ENCODE data around the gene TBX10.
"Not testable (repeated sequence)": the region's sequence is repeated elsewhere in the genome, so short reads cannot be mapped to it uniquely, and the experiment has no call there.

TBX10 gene

GRCh38 chr11:67664213-67664585 is 24.6 kb upstream of the TBX10 start:
- DNase-seq, result no peak

GRCh38 chr11:67663532-67664212 is 24.1 kb upstream of the TBX10 start:
- DNase-seq, result no peak

- no peak for DNase-seq
Observed at GRCh38 chr11:67662835-67663531, 23.4 kb upstream of the TBX10 start.

DNA sequence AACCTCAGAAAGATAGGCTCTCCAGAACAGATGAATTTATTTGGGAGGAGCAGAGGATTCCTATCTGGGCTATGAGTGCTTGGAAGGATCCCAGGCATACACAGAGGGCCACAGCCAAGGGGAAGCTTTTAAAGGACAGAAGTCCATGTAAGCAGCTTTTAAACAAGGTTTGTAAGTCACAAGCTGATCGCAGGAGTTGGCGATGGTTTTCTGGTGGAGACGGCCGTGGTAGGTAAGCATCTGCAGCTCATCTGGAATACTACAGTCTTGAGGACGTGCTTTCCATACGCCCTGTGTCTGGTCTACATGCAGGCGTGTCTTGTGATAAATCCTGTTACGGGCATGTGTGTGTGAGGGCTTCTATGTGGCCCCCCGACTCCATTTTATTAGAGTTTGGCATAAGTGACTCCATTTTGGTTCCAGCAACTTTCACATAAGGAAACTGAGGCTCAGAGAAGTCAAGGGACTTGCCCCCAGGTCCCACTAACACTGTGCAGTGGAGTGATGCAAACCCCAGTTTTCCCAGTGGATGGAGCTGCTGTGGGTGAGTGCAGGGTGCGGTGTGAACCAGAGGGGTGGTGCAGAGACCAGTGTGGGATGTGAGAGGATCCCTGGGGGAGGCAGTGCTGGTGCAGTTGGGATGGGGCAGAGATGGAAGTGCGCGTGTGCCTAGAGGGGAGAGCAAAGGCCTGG is 22.7 kb upstream of the TBX10 start:
- no peak for DNase-seq

DNA sequence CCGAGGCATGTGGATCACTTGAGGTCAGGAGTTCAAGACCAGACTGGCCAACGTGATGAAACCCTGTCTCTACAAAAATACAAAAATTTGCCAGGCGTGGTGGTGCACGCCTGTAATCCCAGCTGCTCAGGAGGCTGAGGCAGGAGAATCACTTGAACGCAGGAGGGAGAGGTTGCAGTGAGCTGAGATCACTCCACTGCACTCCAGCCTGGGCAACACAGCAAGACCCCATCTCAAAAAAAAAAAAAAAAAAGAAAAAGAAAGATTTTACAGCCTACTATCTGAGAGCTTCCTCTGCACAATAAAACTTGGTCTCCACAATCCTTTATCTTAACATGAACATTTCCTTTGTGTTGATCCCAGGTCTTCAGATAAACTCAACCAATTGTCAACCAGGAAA is 21.2 kb upstream of the TBX10 start:
- DNase-seq, result not testable (repeated sequence)

GRCh38 chr11:67659651-67660165 is 20.1 kb upstream of the TBX10 start:
- DNase-seq, result not testable (repeated sequence)

DNA sequence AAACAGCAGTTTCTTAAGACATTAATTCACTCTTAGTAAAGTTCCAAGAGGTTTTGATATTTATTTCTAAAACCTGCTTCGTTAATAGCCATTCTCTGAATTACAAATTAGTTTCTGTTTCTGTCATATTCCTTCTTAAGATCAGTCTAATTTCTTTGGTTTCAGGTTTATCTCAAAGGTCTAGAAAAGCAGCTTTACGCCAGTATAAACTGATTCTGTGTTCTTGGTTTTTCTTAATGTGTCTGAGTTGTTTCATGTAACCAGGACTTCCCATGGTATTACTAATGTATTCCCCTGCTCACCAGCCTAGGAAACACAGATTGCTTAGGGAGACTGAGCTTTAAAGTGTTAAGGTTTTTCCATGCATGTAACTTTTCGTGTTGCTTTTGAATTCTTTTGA is 17.7 kb upstream of the TBX10 start:
- no peak for DNase-seq

DNA sequence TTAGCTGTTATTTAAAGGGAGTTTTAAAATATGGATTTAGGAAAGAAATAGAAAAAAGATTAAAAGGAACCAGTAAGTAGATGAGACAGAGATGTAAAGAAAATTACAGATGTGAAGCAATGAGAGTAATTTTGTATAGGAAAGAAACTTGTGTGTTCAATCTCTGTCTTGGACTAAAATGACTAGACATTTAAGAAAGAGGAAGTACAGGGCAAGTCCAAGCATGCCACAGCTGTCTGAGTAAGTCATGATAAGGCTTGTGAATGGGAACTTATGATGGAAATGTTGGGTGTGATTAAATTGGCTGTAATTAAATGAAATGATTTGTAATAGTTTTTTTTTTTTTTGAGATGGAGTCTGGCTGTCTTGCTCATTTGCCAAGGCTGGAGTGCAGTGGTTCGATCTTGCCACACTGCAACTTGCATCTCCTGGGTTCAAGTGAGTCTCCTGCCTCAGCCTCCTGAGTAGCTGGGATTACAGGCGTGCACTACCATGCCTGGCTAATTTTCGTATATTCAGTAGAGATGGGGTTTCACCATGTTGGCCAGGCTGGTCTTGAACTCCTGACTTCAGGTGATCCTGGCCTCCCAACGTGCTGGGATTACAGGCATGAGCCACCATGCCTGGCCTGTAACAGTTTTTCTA is 16.8 kb upstream of the TBX10 start:
- DNase-seq, result no peak

DNA sequence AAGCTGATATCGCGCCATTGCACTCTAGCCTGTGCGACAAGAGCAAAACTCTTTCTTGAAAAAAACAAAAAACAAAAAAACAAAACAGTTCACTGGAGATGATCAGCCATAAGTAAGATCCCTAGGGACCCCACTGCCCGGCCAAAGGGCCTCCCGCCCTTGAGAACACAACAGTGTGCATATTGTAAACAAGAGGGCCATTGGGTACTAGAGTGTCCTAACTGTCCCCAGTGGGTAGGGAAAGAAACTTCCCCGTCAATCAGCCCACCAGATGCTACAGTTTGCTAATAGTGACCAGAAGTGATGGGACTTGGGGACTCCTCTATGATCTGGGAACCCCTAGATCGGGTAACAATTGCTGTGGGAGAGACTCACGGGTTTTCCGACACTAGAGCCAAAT is 14.7 kb upstream of the TBX10 start:
- no peak for DNase-seq

DNA sequence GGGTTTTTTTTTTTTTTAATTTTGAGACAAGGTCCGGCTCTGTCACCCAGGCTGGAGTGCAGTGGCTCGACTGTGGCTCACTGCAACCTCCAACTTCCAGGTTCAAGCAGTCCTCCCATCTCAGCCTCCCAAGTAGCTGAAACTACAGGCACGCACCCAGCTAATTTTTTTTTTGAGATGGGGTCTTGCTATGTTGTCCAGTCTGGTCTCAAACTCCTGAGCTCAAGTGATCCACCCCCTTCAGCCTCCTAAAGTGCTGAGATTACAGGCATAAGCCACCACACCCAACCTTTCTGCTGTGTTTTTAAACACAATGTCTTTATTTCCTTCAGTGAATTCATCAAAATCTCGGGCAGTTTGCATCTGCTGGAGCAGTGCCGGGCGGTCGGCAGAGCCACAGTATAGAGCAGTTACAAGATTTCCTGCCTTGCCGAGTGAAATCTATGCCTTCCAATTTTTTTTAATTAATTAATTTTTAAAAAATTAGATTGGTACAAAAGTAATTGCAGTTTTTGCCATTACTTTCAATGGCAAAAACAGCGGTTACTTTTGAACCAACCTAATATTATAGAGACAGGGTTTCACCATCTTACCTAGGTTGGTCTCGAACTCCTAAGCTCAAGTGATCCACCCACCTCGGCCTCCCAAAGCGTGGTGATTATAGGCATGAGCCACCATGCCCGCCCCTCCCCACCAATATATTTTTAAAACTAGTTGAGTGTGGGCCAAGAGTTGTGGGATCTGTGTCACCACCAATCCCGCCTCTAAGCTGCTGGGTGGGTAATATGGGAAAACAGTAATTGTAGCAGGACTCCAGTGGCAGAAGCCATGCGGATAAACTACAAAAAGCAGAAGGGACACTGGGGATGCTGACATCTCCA is 13.6 kb upstream of the TBX10 start:
- no peak for DNase-seq

DNA sequence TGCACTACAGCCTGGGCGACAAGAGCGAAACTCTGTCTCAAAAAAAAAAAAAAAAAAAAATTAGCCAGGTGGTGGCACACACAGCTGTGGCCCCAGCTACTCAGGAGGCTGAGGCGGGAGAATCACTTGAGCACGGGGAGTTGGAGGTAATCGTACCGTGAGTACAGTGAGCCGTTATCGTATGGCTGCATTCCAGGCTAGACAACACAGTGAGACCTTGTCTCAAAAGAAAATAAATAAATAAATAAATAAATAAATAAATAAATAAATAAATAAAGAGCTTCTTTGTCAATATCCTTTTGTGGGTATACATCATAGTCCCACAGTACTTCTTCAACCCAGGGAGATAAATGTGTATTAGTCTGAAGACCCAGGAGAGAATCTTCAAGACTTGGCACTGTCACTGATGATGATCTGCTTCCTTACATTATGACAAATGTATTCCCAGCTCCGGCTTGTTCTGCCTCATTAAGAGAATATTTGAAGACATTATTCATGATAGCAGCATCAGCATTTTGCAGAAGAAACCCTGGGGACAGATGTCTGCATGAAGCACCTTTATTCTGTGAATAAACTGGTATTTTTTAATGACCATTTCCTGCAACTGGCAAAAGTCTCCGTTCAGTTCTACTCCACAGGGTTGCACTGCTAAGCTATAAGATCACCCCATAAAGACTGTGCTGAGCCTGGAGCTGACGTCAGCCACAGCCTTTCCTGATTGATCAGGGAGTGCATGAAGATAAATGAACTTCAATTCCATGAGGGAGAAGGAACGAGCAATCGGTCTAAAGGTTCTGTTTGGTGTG is 12.6 kb upstream of the TBX10 start:
- DNase-seq, result no peak

DNA sequence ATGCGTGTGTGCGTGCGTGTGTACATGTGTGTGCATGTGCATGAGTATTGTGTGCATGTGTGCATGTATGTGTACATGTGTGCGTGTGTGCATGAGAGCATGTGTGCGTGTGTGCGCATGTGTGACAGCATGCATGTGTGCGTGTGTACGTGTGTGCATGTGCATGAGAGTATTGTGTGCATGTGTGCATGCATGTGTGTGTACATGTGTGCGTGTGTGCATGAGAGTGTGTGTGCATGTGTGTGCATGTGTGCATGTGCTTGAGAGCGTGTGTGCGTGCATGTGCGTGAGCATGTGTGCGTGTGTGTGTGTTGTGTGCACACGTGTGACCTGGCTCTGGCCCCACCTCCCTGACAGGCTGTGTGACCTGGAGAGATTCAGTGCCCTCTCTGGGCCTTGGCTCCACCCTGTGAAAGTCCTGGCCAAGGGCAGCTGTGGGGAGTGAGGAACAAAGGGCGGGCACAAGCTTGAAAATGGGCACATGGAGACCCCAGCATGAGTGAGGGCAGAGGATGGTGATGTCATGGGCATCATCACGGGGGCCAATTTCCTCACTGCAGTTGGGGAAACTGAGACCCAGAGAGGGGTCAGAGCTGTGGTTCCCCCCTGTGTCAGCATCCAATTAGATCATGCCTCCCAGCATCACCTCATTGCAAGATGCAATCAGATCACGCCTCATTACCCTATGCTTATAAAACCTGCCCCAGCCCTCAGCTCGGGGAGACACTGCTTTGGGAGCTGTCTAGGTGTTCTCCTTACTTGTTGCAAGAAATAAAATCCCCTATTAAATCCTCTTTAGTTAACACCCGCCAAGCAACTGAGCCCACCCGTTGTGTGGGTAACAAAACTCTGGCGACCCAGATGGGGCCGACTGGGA is 10.3 kb upstream of the TBX10 start:
- DNase-seq, result no peak

DNA sequence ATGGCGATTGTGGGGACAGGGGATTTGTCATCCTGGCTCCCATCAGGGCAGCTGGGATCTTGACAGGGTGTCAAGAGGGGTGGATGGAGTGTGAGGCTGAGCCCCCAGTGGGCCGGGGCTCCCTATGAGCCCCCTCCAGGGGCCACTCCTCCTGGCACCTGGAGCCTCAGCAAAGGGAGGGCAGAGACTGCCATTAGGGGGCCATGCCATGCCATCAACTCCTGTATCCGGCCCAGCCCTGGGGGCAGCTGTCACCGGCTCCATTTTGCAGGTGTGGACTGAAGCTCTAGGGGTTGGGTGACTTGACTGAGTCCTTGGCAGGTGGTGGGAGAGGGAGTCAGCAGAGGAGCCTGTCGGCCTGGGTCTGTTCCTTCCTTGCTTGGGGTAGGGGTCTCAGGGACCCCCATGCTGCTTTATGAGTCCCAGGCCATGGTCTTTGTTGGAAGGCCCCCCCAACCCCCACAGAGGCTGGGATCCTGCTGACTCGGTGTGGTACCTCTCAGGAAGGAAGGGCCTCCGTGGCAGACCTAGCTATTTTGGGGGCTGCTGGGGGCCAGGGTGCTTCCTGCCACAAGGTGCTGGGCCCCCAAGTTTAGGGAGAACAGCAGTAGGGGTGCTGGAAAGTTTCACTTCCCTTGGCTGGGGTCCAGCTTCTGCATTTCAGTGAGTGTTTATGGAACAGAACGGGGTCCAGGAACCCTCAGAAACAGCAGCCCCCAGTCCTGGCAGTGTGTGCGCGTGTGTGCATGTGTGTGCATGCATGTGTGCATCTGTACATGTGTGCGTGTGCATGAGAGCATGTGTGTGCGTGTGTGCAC is 9.4 kb upstream of the TBX10 start:
- no peak for DNase-seq

DNA sequence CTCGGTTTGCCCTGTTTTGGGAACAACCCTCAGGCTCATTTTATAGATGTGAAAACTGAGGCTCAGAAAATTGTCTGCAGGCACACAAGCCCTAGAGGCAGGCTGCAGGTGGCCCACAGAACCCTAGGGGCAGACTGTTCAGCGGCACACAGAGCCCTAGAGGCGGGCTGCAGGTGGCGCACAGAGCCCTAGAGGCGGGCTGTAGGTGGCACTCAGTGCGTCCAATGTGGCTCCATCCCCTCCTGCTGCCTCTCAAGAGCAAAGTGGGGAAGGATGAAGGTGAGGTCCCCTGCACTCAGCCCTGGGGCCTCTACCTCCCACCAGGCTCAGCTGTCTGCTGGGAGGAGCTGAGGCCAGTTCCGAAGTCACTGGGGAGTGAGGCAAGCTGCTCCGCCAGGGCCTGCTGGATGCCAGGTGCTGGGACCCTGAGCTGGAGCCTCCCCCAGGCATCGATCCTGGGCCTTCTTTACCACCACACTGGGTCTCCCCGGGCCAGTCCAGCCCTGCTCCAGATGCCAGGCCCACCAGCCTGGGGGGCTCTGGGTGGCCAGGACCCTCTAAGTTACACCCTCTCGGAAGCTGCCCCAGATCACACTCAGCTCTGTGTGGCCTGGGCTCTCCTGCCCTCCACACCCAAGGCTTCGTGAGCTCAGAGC is 8.7 kb upstream of the TBX10 start:
- DNase-seq, result no peak

- no peak for DNase-seq
Observed at GRCh38 chr11:67647471-67647870, 7.9 kb upstream of the TBX10 start.

- no peak for DNase-seq
Observed at GRCh38 chr11:67646535-67647336, 7.2 kb upstream of the TBX10 start.

DNA sequence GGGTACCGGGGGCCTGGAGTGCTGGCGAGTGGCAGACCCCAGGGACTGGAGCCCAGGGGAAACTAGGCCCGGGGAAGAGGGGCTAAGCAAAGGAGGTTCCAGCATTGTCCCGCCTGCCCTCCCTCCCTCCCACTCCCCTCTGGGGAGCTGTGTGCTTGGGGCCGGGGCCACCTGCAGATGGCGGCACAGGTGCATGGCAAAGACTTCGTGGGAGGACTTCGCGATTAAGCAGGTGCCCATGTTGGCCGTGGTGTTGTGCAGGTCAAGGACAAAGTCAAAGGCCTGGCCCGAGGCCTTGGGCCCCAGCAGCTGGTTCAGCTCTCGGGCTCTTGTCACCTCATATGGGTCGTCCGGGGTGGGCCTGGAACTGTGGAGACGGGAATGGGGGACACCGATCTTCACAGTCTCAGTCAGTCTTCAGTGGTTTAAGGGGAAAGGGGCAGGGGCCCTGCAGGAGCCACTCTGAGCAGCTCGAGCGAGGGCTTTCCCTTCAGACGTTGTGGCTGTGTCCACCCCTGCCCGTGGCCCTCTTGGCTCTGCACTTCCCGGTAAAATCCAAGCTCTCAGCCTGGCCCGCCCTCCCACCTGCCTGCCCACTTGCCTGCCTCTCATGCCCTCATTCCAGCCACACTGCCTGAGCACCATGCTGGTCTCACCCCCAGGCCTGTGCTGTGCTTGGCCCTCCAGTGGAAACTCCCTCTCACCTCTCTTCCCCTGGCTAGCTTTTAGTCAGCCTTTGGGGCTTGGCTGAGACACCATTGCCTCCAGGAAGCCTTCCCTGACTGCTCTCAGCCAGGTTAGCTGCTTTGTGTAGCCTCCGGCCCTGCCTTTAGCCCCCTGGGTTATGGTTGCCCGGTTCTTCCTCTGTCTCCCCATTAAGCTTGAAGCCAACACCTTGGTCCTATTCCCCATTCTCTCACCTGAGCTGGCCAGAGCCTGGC is 6.2 kb upstream of the TBX10 start:
- DNase-seq, result no peak
